ENCODE data around the gene NQO2. TPM values are rescaled to one million over a fixed set of nuclear protein-coding genes. Genes with fewer than 3 reads are reported as not detected.
A peak's percentile ranks its signal among the peaks of the same experiment; 100 is the strongest.
"Not testable (repeated sequence)": the region's sequence is repeated elsewhere in the genome, so short reads cannot be mapped to it uniquely, and the experiment has no call there.

NQO2 gene
- total RNA-seq, 2 donors from 2014 or later = 18.0 to 35.1 TPM

- Mint-ChIP-seq H3K27ac (no peak overlapping the region), H3K4me1 (ENCODE audit: low read depth in 2 of 2) (peaks cover 20 to 31% of the 10 kb centered on the region in 2 donors), H3K27me3 (no peaks in the 10 kb centered on the region), H3K9me3 (no peaks in the 10 kb centered on the region), H3K4me3 (no peak overlapping the region), H3K36me3 (no peaks in the 10 kb centered on the region)
- ATAC-seq (no peak), DNase-seq (ENCODE audit: low spot score) (no peak)
Measured at GRCh38 chr6:3057063-3057770, 57.5 kb downstream of the NQO2 start.

GRCh38 chr6:3058957-3059356 lies 59.3 kb downstream of the NQO2 start:
- H3K9me3 Mint-ChIP-seq = no peaks in the 10 kb centered on the region
- no peaks in the 10 kb centered on the region for H3K27me3 Mint-ChIP-seq
- H3K4me1 Mint-ChIP-seq (ENCODE audit: low read depth in 2 of 2) = peaks cover 9 to 17% of the 10 kb centered on the region in 2 donors
- peak overlapping the region in 1 of 2 donors; percentile 49 for H3K27ac Mint-ChIP-seq
- H3K4me3 Mint-ChIP-seq = peak overlapping the region; percentile 2
- DNase-seq (ENCODE audit: low spot score) (no peak), ATAC-seq (no peak)
- H3K36me3 Mint-ChIP-seq = no peaks in the 10 kb centered on the region

- not testable (repeated sequence) for H3K9me3 Mint-ChIP-seq; H3K27ac Mint-ChIP-seq; H3K36me3 Mint-ChIP-seq; H3K4me3 Mint-ChIP-seq; ATAC-seq; DNase-seq (ENCODE audit: low spot score); H3K27me3 Mint-ChIP-seq
- peaks cover 18 to 20% of the 10 kb centered on the region in 2 donors for H3K4me1 Mint-ChIP-seq (ENCODE audit: low read depth in 2 of 2)
Measured at GRCh38 chr6:3060092-3060491, 60.4 kb downstream of the NQO2 start.

GRCh38 chr6:3061501-3061941 lies 61.8 kb downstream of the NQO2 start:
- Mint-ChIP-seq H3K4me1 (ENCODE audit: low read depth in 2 of 2) (peaks cover 18 to 25% of the 10 kb centered on the region in 2 donors), H3K9me3 (no peaks in the 10 kb centered on the region), H3K27ac (no peak overlapping the region), H3K4me3 (no peak overlapping the region), H3K36me3 (no peaks in the 10 kb centered on the region), H3K27me3 (no peaks in the 10 kb centered on the region)
- ATAC-seq (no peak), DNase-seq (ENCODE audit: low spot score) (no peak)

DNA sequence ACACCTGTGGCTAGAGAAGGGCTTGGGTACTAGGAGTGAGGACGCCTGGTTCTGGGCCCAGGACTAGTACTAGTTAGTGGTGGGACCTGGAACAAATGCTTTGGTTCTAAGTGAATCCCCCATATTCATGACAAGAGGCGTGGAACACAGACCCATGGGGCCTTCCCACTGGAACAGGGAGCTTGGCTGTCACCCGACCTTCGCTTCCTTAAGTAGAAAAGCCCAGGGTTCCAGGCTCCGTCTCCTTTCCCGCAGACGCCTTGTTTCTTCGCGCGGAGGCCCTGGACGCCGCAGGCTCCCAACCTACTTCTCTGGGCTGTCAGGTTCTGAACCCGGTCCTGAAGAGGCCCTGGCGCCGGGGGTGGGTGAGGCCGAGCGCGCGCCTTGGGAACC lies 63.6 kb downstream of the NQO2 start:
- Mint-ChIP-seq H3K4me3 (peak overlapping the region; percentile 93), H3K4me1 (ENCODE audit: low read depth in 2 of 2) (peaks cover 33 to 42% of the 10 kb centered on the region in 2 donors), H3K27ac (peak overlapping the region; percentile 78 to 90)
- not testable (repeated sequence) for H3K27me3 Mint-ChIP-seq; H3K36me3 Mint-ChIP-seq; ATAC-seq; H3K9me3 Mint-ChIP-seq; DNase-seq (ENCODE audit: low spot score)

DNA sequence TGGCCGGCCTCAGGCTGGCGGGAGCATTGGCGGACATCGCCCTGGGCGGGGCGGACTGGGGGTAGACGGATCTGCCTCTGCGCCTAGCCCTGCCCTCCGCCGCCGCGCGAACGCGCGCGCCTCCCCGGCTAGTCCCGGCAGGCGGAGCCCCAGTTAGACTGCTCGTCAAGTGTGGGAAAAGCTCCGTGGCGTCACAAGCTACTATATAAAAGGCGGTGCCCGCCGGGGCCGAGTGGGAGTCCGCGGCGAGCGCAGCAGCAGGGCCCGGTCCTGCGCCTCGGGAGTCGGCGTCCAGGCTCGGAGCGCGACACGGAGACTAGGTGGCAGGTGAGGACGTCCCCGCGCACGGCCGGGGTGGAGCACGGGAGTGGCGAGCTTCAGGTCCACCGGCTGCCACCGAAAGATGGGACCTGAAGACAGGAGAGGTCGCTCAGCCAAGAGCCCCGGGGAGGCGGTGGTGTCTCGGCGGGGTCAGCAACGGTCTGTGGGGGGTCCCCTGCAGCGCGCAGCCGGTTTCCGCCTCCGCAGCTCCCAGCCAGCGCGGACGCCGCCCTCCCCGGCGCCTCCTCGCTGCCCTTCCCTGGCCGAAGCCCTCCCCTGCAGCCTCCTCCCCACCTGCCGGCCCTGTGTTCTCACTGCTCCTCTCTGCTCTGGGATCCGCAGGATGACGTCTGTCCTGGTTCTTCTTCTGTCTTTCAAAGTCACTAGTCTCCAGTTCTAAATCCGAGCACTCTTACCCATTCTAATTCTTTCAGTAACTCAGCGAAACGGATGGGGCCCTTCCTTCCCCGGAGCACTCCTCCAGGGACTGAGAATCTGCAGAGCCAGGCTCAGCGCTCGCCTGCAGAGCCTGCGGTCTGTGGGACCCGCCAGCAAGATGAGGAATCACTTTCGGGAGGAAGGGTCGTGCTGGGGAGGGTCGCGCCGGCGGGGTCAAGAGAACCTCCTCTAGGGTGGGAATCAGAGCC lies 64.3 kb downstream of the NQO2 start:
- H3K9me3 Mint-ChIP-seq = no peaks in the 10 kb centered on the region
- DNase-seq (ENCODE audit: low spot score) = peak; percentile 98
- peak overlapping the region; percentile 78 to 90 for H3K27ac Mint-ChIP-seq
- no peaks in the 10 kb centered on the region for H3K36me3 Mint-ChIP-seq
- peak; percentile 91 to 92 for ATAC-seq
- peaks cover 31 to 37% of the 10 kb centered on the region in 2 donors for H3K4me1 Mint-ChIP-seq (ENCODE audit: low read depth in 2 of 2)
- no peaks in the 10 kb centered on the region for H3K27me3 Mint-ChIP-seq
- H3K4me3 Mint-ChIP-seq = peak overlapping the region; percentile 93

- DNase-seq (ENCODE audit: low spot score) (peak; percentile 98), ATAC-seq (peak; percentile 89 to 91)
- H3K27ac Mint-ChIP-seq = peak within 1 kb of the TSS; percentile 98 to 99
- no peaks in the 10 kb centered on the region for H3K9me3 Mint-ChIP-seq
- peaks cover 6% of the 10 kb centered on the region for H3K36me3 Mint-ChIP-seq
- peak within 1 kb of the TSS; percentile 98 for H3K4me3 Mint-ChIP-seq
- H3K4me1 Mint-ChIP-seq (ENCODE audit: low read depth in 2 of 2) = peaks cover 47 to 63% of the 10 kb centered on the region in 2 donors
- H3K27me3 Mint-ChIP-seq = no peaks in the 10 kb centered on the region
Measured at GRCh38 chr6:3068329-3069214, 68.9 kb downstream of the NQO2 start, which contains the start of gene RIPK1. Gene RIPK1 (plus strand): TSS chr6:3068494. CDS start chr6:3076824, 8,330 bp downstream.

Other genes with a start within 250 kb of the NQO2 start
- under 1 TPM; 0.24 to 0.33 TPM for gene MYLK4, start 249.0 kb upstream of the NQO2 start, total RNA-seq
- gene WRNIP1, start 234.5 kb upstream of the NQO2 start, total RNA-seq = 10 to 100 TPM; 54.5 to 57.8 TPM
- gene SERPINB1, start 158.0 kb upstream of the NQO2 start, total RNA-seq = 100 to 1,000 TPM; 103 to 275 TPM
- gene SERPINB9, start 96.6 kb upstream of the NQO2 start, total RNA-seq = 100 to 1,000 TPM in 1 of 2 donors, 10 to 100 TPM in 1; 59.0 to 159 TPM
- gene SERPINB6, start 28.3 kb upstream of the NQO2 start, total RNA-seq = 100 to 1,000 TPM; 158 to 170 TPM
- gene RIPK1, start 68.6 kb downstream of the NQO2 start, total RNA-seq = 10 to 100 TPM; 28.2 to 41.4 TPM
- gene BPHL, start 118.8 kb downstream of the NQO2 start, total RNA-seq = 1 to 10 TPM; 5.6 to 7.3 TPM
- gene TUBB2A, start 157.7 kb downstream of the NQO2 start, total RNA-seq = 1 to 10 TPM; 1.7 to 5.8 TPM
- not detected for gene TUBB2B, start 227.8 kb downstream of the NQO2 start, total RNA-seq

Data from natural killer cell treated with Interleukin-12 subunit alpha and Interleukin-12 subunit beta and Interleukin-15 and Interleukin-18, amount 100 ng/mL, for 72 hours (primary cell).